Astrocyte (in vitro differentiated cells and primary cell): Measurements from ENCODE around the gene MFAP3. TPM values are rescaled to one million over a fixed set of nuclear protein-coding genes. Genes with fewer than 3 reads are reported as not detected.

Experiments used
- DNase-seq: peaks from one replicate; pipeline ENCODE4 v3.0.0-alpha.2; 2010; ENCODE audit warnings: low read depth
- FAIRE-seq: peaks from 2 replicates; lab custom pipeline; 2011; peaks lifted over from hg19 to GRCh38; lab: Jason Lieb, UNC
- H2AFZ ChIP-seq: 2 replicates; pipeline ENCODE4 v1.6.0; 2012; ENCODE audit warnings: low read depth, low read length, inconsistent platforms
- H3K27ac ChIP-seq: 2 replicates; pipeline ENCODE4 v1.5.1; 2011; ENCODE audit warnings: low read depth, low read length, inconsistent platforms
- H3K27me3 ChIP-seq: 2 replicates; pipeline ENCODE4 v1.6.0; 2011; ENCODE audit warnings: low read length, inconsistent platforms; ENCODE audit not compliant: insufficient read depth
- H3K36me3 ChIP-seq: 2 replicates; pipeline ENCODE4 v1.5.1; 2011; ENCODE audit warnings: low read length, inconsistent platforms; ENCODE audit not compliant: insufficient read depth
- H3K4me1 ChIP-seq: 2 replicates; pipeline ENCODE4 v1.5.1; 2011; ENCODE audit warnings: low read length, inconsistent platforms; ENCODE audit not compliant: insufficient read depth
- H3K4me2 ChIP-seq: 2 replicates; pipeline ENCODE4 v1.6.0; 2012; ENCODE audit warnings: low read length, inconsistent platforms
- H3K4me3 ChIP-seq: 2 replicates; pipeline ENCODE4 v1.5.1; 2011; ENCODE audit warnings: low read depth, mild to moderate bottlenecking, low read length, inconsistent platforms; ENCODE audit not compliant: insufficient read depth
- H3K79me2 ChIP-seq: 2 replicates; pipeline ENCODE4 v1.6.0; 2012; ENCODE audit warnings: mild to moderate bottlenecking, low read length, inconsistent platforms; ENCODE audit not compliant: insufficient read depth
- H3K9ac ChIP-seq: 2 replicates; pipeline ENCODE4 v1.6.0; 2012; ENCODE audit warnings: mild to moderate bottlenecking, low read length, inconsistent platforms
- H3K9me3 ChIP-seq: 2 replicates; pipeline ENCODE4 v1.5.1; 2012; ENCODE audit warnings: low read depth, mild to moderate bottlenecking, low read length, inconsistent platforms; ENCODE audit not compliant: insufficient read depth
- H4K20me1 ChIP-seq: 2 replicates; pipeline ENCODE4 v1.6.0; 2012; ENCODE audit warnings: low read length, inconsistent platforms; ENCODE audit not compliant: insufficient read depth
- H3K27ac Mint-ChIP-seq: one replicate; pipeline ENCODE4 v1.8.0; 2021; ENCODE audit warnings: mild to moderate bottlenecking, mixed read lengths; ENCODE audit not compliant: unreplicated experiment
- H3K27me3 Mint-ChIP-seq: one replicate; pipeline ENCODE4 v1.8.0; 2021; ENCODE audit warnings: low read depth, mixed read lengths; ENCODE audit not compliant: unreplicated experiment
- H3K36me3 Mint-ChIP-seq: one replicate; pipeline ENCODE4 v1.8.0; 2021; ENCODE audit warnings: low read depth, mixed read lengths; ENCODE audit not compliant: unreplicated experiment
- H3K4me1 Mint-ChIP-seq: one replicate; pipeline ENCODE4 v1.8.0; 2021; ENCODE audit warnings: low read depth, mixed read lengths; ENCODE audit not compliant: unreplicated experiment
- H3K4me3 Mint-ChIP-seq: one replicate; pipeline ENCODE4 v1.8.0; 2021; ENCODE audit warnings: mild to moderate bottlenecking, moderate library complexity, mixed read lengths; ENCODE audit not compliant: unreplicated experiment
- H3K9me3 Mint-ChIP-seq: one replicate; pipeline ENCODE4 v1.8.0; 2021; ENCODE audit warnings: mild to moderate bottlenecking, mixed read lengths; ENCODE audit not compliant: unreplicated experiment
- EZH2 ChIP-seq: IDR thresholded peaks from 2 replicates; pipeline ENCODE4 v1.6.1; 2012; ENCODE audit warnings: mild to moderate bottlenecking, low read length, inconsistent platforms; ENCODE audit not compliant: insufficient read depth
- total RNA-seq: library from RNA; stranded (reverse); gene quantifications from 2 replicates; pipeline ENCODE4 v1.2.1, GENCODE V29; 2021
- TF ChIP-seq, protein P1 (sequence below): IDR thresholded peaks from 2 replicates; pipeline ENCODE4 v1.5.1; 2011; ENCODE audit warnings: low read depth, mild to moderate bottlenecking, inconsistent platforms, low read length, moderate library complexity; ENCODE audit not compliant: insufficient read depth

Gene MFAP3
- total RNA-seq, 1 donor from 2014 or later = 45.8 TPM

DNA sequence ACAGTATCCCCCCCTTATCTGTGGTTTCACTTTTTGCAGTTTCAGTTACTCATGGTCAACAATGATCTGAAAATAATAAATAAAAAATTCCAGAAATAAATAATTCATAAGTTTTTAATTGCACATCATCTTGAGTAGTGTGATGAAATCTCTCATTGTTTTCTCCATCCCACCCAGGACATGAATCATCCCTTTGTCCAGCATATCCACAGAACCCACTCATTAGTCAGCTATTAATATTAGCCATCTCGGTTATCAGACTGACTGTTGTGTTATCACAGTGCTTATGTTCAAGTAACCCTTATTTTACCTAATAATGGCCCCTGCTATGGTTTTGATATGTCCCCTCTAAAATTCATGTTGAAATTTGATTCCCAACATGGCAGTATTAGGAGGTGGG is 40.8 kb upstream of the MFAP3 start:
- no peak overlapping the region for H3K27ac Mint-ChIP-seq
- peak; percentile 9 for FAIRE-seq

DNA sequence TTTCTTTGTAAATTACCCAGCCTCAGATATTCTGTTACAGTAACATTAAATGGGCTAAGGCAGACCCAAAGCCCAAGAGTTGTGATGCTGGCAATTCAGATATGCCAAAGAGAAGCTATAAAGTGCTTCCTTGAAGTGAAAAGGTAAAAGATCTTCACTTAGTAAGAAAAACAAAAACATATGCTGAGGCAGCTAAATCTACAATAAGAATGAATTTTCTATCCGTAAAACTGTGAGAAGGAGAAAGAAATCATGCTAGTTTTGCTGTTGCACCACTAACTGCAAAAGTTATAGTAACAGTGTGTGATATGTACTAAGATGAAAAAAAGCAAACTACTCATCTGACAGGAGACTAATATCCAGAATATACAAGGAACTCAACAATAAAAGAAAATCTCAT is 40.0 kb upstream of the MFAP3 start:
- Histone ChIP-seq H2AFZ (no peak overlapping the region), H3K27me3 (no peaks in the 10 kb centered on the region), H3K79me2 (no peaks in the 10 kb centered on the region), H3K4me3 (no peak overlapping the region), H3K27ac (no peak overlapping the region), H3K9me3 (no peaks in the 10 kb centered on the region), H3K4me2 (no peak overlapping the region), H4K20me1 (no peaks in the 10 kb centered on the region), H3K4me1 (no peaks in the 10 kb centered on the region), H3K9ac (no peak overlapping the region), H3K36me3 (peaks cover 4% of the 10 kb centered on the region)
- no peak for FAIRE-seq
- Mint-ChIP-seq H3K36me3 (peaks cover 10% of the 10 kb centered on the region), H3K27me3 (no peaks in the 10 kb centered on the region), H3K4me3 (no peak overlapping the region), H3K27ac (no peak overlapping the region), H3K9me3 (no peaks in the 10 kb centered on the region), H3K4me1 (no peaks in the 10 kb centered on the region)
- TF ChIP-seq, protein P1, sequence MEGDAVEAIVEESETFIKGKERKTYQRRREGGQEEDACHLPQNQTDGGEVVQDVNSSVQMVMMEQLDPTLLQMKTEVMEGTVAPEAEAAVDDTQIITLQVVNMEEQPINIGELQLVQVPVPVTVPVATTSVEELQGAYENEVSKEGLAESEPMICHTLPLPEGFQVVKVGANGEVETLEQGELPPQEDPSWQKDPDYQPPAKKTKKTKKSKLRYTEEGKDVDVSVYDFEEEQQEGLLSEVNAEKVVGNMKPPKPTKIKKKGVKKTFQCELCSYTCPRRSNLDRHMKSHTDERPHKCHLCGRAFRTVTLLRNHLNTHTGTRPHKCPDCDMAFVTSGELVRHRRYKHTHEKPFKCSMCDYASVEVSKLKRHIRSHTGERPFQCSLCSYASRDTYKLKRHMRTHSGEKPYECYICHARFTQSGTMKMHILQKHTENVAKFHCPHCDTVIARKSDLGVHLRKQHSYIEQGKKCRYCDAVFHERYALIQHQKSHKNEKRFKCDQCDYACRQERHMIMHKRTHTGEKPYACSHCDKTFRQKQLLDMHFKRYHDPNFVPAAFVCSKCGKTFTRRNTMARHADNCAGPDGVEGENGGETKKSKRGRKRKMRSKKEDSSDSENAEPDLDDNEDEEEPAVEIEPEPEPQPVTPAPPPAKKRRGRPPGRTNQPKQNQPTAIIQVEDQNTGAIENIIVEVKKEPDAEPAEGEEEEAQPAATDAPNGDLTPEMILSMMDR = no peak
- no peak for TF ChIP-seq EZH2
- no peak for DNase-seq

More for the DNA sequence above, 40.8 kb upstream of the MFAP3 start:
- Histone ChIP-seq H3K27me3 (no peaks in the 10 kb centered on the region), H3K4me3 (no peak overlapping the region), H3K79me2 (no peaks in the 10 kb centered on the region), H3K9ac (no peak overlapping the region), H4K20me1 (no peaks in the 10 kb centered on the region), H3K9me3 (no peaks in the 10 kb centered on the region), H2AFZ (no peak overlapping the region), H3K36me3 (peaks cover 4% of the 10 kb centered on the region), H3K4me2 (no peak overlapping the region), H3K4me1 (no peaks in the 10 kb centered on the region), H3K27ac (no peak overlapping the region)
- Mint-ChIP-seq H3K4me1 (no peaks in the 10 kb centered on the region), H3K27me3 (no peaks in the 10 kb centered on the region), H3K9me3 (no peaks in the 10 kb centered on the region), H3K36me3 (peaks cover 10% of the 10 kb centered on the region), H3K4me3 (no peak overlapping the region)
- no peak for DNase-seq
- TF ChIP-seq, protein P1 = no peak
- TF ChIP-seq EZH2 = no peak

DNA sequence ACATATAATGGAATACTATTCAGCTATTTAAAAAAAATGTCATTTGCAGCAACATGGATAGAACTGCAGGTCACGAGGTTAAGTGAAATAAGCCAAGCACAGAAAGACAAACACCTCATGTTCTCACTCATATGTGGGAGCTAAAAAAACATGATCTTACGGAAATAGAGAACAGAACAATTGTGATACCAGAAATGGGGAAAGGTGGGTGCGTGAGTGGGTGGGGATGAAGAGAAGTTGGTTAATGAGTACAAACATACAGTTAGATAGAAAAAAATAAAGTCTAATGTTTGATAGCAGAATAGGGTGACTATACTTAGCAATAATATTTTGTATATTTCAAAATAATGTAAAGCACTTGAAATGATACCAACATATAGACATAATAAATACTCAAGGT is 38.8 kb upstream of the MFAP3 start:
- H3K4me2 ChIP-seq = no peak overlapping the region
- peaks cover 10% of the 10 kb centered on the region for H3K36me3 Mint-ChIP-seq

More for the DNA sequence above, 38.8 kb upstream of the MFAP3 start:
- H3K9ac ChIP-seq = no peak overlapping the region
- no peak overlapping the region for H2AFZ ChIP-seq
- no peaks in the 10 kb centered on the region for H3K27me3 ChIP-seq
- no peaks in the 10 kb centered on the region for H3K9me3 ChIP-seq
- H3K4me3 ChIP-seq = no peak overlapping the region
- no peak for TF ChIP-seq EZH2
- TF ChIP-seq, protein P1 = no peak
- no peaks in the 10 kb centered on the region for H3K4me1 ChIP-seq
- H3K4me1 Mint-ChIP-seq = no peaks in the 10 kb centered on the region
- H3K9me3 Mint-ChIP-seq = no peaks in the 10 kb centered on the region
- no peak overlapping the region for H3K4me3 Mint-ChIP-seq
- H3K36me3 ChIP-seq = peaks cover 4% of the 10 kb centered on the region
- H3K27me3 Mint-ChIP-seq = no peaks in the 10 kb centered on the region
- no peaks in the 10 kb centered on the region for H4K20me1 ChIP-seq
- H3K79me2 ChIP-seq = no peaks in the 10 kb centered on the region
- FAIRE-seq = no peak
- H3K27ac ChIP-seq = no peak overlapping the region
- no peak for DNase-seq
- H3K27ac Mint-ChIP-seq = no peak overlapping the region
